Thyroid gland (tissue), 4 donors: Measurements from ENCODE around the gene GOLGA3. TPM values are rescaled to one million over a fixed set of nuclear protein-coding genes. Genes with fewer than 3 reads are reported as not detected.
"Not testable (repeated sequence)": the region's sequence is repeated elsewhere in the genome, so short reads cannot be mapped to it uniquely, and the experiment has no call there.

ENCODE experiments used
- DNase-seq, 2 donors: peaks; one replicate each; pipeline ENCODE4 v3.0.0-alpha.2; 2019
- H3K27ac ChIP-seq, 3 donors: fragments of 200-600 bp; sonication (generic); 1 replicate in 2 of 3; 2 replicates in 1 of 3; pipeline ENCODE4 v1.5.1; 2016 to 2019; ENCODE audit warnings: mild to moderate bottlenecking in 1 of 3, moderate library complexity in 1 of 3
- H3K27me3 ChIP-seq: fragments of 200-600 bp; sonication (generic); one replicate; pipeline ENCODE4 v1.5.1; 2019
- H3K36me3 ChIP-seq, 2 donors: fragments of 200-600 bp; sonication (generic); one replicate each; pipeline ENCODE4 v1.5.1; 2016 to 2019
- H3K4me1 ChIP-seq, 2 donors: fragments of 200-600 bp; sonication (generic); one replicate each; pipeline ENCODE4 v1.5.1; 2017 to 2019
- H3K4me3 ChIP-seq, 3 donors: fragments of 200-600 bp; sonication (generic); replicated peaks in 1 of 3; 1 replicate in 2 of 3; 2 replicates in 1 of 3; pipeline ENCODE4 v1.5.1; 2016; ENCODE audit warnings: mild to moderate bottlenecking in 1 of 3
- H3K9me3 ChIP-seq: fragments of 200-600 bp; sonication (generic); one replicate; pipeline ENCODE4 v1.5.1; 2017
- POLR2A ChIP-seq, 2 donors: fragments of 450-650 bp; IDR thresholded peaks; one replicate each; pipeline ENCODE4 v1.6.1; 2017; ENCODE audit warnings: antibody characterized with exemption in 2 of 2, mild to moderate bottlenecking in 2 of 2, moderate library complexity in 1 of 2
- WGBS, 2 donors: methylation state at CpG; one replicate each; pipeline ENCODE4 v1.1.5; 2017; 5-methylcytosine and 5-hydroxymethylcytosine counted together
- intact Hi-C: fragments of 100-400 bp; cut with DNase I; formaldehyde crosslinking; loops from one replicate; pipeline ENCODE4 v1.15.1; 2023
- total RNA-seq, 4 donors: library from RNA; depleted of rRNA; stranded (reverse); fragments of >200 nt; gene quantifications; one replicate each; pipeline ENCODE4 v1.2.3, GENCODE V29; 2016
- TF ChIP-seq, protein P1 (sequence below), 6 experiments: fragments of 200-600 bp in 3 of 6; fragments of 450-650 bp in 3 of 6; sonication (generic) in 3 of 6; IDR thresholded peaks; one replicate each; pipeline ENCODE4 v1.5.1; 2016 to 2019; ENCODE audit warnings: antibody characterized with exemption in 6 of 6, mild to moderate bottlenecking in 2 of 6, inconsistent platforms in 1 of 6, moderate library complexity in 1 of 6

Gene GOLGA3
- total RNA-seq, 4 donors from 2014 or later, result 73.8 to 106 (median 88.8) TPM

DNA sequence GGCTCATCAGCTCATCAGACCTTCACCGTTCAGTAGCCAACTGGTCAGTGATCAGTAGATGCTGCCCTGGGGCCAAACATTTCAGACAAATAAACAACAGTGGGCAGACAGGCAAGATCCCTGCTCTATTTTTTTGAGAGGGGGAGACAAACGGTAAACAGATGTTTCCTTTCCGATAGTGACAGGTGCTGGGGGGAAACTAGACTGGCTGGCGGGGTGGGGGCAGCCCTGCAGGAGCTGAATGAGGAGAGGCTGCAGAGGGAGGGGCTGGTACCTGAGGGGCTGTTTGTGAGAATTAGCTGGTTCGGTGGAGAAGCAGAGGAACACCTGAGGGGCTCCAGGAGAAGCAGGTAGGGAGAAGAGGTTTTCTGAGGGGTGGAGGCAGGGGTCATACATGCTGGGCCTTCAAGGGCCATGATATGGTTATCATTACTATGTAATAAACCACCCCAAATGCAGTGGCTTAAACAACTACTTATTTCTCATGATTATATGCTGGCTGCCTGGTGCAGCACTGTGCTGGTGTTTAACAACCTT lies 8.2 kb upstream of the GOLGA3 start:
- 73 to 77% methylated on average over 5 of the region's 5 CpGs for WGBS, 2 donors

DNA sequence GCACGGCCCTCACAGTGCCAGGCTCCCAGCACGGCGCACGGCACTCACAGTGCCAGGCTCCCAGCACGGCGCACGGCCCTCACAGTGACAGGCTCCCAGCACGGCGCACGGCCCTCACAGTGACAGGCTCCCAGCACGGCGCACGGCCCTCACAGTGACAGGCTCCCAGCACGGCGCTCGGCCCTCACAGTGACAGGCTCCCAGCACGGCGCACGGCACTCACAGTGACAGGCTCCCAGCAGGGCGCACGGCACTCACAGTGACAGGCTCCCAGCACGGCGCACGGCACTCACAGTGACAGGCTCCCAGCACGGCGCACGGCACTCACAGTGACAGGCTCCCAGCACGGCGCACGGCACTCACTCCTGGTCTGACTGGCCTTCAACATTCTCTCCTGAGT lies 7.6 kb upstream of the GOLGA3 start:
- 83 to 87% methylated on average over 20 to 22 of the region's 30 CpGs for WGBS, 2 donors
- intact Hi-C loops, H3K27ac ChIP-seq, H3K4me1 ChIP-seq, DNase-seq, H3K9me3 ChIP-seq, H3K4me3 ChIP-seq, H3K27me3 ChIP-seq: not testable (repeated sequence)
- peaks cover 12 to 18% of the 10 kb centered on the region in 2 donors for H3K36me3 ChIP-seq

More for the DNA sequence above, 8.2 kb upstream of the GOLGA3 start:
- intact Hi-C loops, result no loop called here
- peaks cover 16 to 21% of the 10 kb centered on the region in 2 donors for H3K36me3 ChIP-seq
- H3K4me1 ChIP-seq, result no peaks in the 10 kb centered on the region
- H3K4me3 ChIP-seq, result no peak overlapping the region
- no peak for DNase-seq
- H3K27me3 ChIP-seq, result no peaks in the 10 kb centered on the region
- H3K9me3 ChIP-seq, result no peaks in the 10 kb centered on the region
- TF ChIP-seq, protein P1, sequence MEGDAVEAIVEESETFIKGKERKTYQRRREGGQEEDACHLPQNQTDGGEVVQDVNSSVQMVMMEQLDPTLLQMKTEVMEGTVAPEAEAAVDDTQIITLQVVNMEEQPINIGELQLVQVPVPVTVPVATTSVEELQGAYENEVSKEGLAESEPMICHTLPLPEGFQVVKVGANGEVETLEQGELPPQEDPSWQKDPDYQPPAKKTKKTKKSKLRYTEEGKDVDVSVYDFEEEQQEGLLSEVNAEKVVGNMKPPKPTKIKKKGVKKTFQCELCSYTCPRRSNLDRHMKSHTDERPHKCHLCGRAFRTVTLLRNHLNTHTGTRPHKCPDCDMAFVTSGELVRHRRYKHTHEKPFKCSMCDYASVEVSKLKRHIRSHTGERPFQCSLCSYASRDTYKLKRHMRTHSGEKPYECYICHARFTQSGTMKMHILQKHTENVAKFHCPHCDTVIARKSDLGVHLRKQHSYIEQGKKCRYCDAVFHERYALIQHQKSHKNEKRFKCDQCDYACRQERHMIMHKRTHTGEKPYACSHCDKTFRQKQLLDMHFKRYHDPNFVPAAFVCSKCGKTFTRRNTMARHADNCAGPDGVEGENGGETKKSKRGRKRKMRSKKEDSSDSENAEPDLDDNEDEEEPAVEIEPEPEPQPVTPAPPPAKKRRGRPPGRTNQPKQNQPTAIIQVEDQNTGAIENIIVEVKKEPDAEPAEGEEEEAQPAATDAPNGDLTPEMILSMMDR (IDR thresholded peaks at IDR 0.05), result no peak
- no peak for TF ChIP-seq POLR2A (IDR thresholded peaks at IDR 0.05)
- no peak overlapping the region for H3K27ac ChIP-seq

DNA sequence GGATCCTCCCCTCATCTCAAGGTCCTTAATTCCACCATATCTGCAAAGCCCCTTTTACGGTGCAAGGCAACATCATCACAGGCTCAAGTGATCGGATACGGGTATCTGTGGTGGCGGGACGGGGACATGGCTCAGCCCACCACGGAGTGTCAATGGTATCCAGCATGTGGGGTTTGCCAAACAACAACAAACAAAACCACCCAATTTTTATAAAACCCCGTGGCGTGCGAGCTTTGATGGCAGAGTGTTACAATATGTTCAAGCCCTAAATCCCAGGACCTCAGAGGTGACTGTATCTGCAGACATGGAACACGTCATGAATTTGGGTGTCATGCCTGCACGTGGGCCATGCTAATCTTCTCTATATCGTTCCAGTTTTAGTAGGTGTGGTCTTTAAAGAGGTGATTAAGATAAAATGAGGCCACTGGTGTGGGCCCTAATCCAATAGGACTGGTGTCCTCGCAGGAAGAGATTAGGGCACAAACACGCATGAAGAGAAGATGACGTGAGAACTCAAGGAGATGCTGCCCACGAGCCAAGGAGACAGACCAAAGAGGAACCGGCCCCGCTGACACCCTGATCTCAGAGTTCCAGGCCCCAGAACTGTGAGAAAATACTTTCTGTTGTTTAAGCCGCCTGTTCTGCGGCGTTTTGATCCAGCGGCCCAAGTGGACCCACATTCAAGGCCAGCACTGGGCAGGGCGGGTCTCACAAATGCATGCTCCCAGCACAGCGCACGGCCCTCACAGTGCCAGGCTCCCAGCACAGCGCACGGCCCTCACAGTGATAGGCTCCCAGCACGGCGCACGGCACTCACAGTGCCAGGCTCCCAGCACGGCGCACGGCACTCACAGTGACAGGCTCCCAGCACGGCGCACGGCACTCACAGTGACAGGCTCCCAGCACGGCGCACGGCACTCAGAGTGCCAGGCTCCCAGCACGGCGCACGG lies 6.7 kb upstream of the GOLGA3 start:
- TF ChIP-seq, protein P1 (IDR thresholded peaks at IDR 0.05), result no peak
- TF ChIP-seq POLR2A (IDR thresholded peaks at IDR 0.05), result no peak
- H3K27ac ChIP-seq, result no peak overlapping the region
- WGBS, 2 donors, result 96 to 97% methylated on average over 22 to 41 of the region's 42 CpGs
- H3K27me3 ChIP-seq, result no peaks in the 10 kb centered on the region
- no peak overlapping the region for H3K4me3 ChIP-seq
- no peaks in the 10 kb centered on the region for H3K4me1 ChIP-seq
- H3K9me3 ChIP-seq, result no peaks in the 10 kb centered on the region
- no peak for DNase-seq
- H3K36me3 ChIP-seq, result peaks cover 5 to 9% of the 10 kb centered on the region in 2 donors
- intact Hi-C loops, result no loop called here

DNA sequence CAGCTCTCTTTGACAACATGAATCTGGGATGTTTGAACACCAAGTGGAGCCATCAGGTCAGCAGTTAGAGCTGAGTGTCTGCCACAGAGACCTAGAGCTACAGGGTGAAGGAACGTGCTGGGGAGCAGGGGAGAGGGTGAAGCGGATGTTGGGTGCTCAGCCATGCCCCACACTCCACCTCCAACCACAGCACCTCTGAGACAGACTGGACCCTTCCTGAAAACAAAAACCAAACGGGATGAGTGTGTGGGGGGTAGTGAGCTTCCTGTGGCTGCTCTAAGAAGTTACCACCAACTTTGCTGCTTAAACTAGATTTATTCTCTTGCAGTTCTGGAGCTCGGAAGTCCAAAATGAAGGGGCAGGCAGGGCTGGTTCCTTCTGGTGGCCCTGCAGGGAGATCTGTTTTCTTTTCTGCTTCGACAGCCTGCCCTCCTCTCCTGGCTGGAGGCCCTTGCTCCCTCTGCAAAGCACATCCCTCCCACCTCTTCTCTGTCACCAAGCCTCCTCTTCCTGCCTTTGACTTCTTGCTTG lies 5.6 kb upstream of the GOLGA3 start:
- no peak for TF ChIP-seq POLR2A (IDR thresholded peaks at IDR 0.05)
- TF ChIP-seq, protein P1 (IDR thresholded peaks at IDR 0.05), result no peak
- WGBS, 2 donors, result 70 to 75% methylated on average over 5 of the region's 5 CpGs
- DNase-seq, result no peak
- intact Hi-C loops, result no loop called here
- H3K4me3 ChIP-seq, result no peak overlapping the region
- H3K36me3 ChIP-seq, result peaks cover 0 to 4% of the 10 kb centered on the region in 2 donors
- peaks cover 2 to 3% of the 10 kb centered on the region in 2 donors for H3K4me1 ChIP-seq
- no peaks in the 10 kb centered on the region for H3K9me3 ChIP-seq
- no peaks in the 10 kb centered on the region for H3K27me3 ChIP-seq
- no peak overlapping the region for H3K27ac ChIP-seq

DNA sequence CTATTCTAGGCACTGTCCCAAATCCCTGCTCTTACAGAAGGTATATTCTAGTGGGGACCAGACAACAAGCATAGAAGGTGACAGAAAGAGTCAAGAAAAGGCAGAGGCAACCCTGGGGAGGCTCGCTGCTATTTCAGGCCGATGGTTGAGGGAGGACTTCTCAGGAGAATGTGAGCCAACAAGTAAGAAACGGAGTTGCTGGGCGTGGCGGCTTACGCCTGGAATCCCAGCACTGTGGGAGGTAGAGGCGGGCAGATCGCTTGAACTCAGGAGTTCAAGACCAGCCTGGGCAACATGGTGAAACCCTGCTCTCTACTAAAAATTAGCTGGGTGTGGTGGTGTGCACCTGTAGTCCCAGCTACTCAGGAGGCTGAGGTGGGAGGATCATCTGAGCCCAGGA lies 4.7 kb upstream of the GOLGA3 start:
- no peaks in the 10 kb centered on the region for H3K27me3 ChIP-seq
- no peak for DNase-seq
- no peaks in the 10 kb centered on the region for H3K36me3 ChIP-seq
- TF ChIP-seq POLR2A (IDR thresholded peaks at IDR 0.05), result no peak
- TF ChIP-seq, protein P1 (IDR thresholded peaks at IDR 0.05), result no peak
- no peak overlapping the region for H3K27ac ChIP-seq
- H3K4me1 ChIP-seq, result peaks cover 4% of the 10 kb centered on the region in 2 donors
- WGBS, 2 donors, result 94 to 98% methylated on average over 8 of the region's 8 CpGs
- intact Hi-C loops, result no loop called here
- no peaks in the 10 kb centered on the region for H3K9me3 ChIP-seq
- H3K4me3 ChIP-seq, result no peak overlapping the region
